ENCODE measurements around the gene SMIM5. TPM values are rescaled to one million over a fixed set of nuclear protein-coding genes. Genes with fewer than 3 reads are reported as not detected.

Gene SMIM5
- total and polyA plus RNA-seq, 9 of the 15 experiments (the other 6 are each of a cell fraction or from before 2014, with no cell fraction given): 0.08 TPM; not detected in 8

- H4K20me1 ChIP-seq (replicated peaks; ENCODE audit: control insufficient read depth, insufficient read depth, low read length): peaks cover 13% of the 10 kb centered on the region; the same call in 1 of the 2 replicates
- TF ChIP-seq, protein P1, sequence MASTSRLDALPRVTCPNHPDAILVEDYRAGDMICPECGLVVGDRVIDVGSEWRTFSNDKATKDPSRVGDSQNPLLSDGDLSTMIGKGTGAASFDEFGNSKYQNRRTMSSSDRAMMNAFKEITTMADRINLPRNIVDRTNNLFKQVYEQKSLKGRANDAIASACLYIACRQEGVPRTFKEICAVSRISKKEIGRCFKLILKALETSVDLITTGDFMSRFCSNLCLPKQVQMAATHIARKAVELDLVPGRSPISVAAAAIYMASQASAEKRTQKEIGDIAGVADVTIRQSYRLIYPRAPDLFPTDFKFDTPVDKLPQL (IDR thresholded peaks at IDR 0.05; ENCODE audit: extremely low read depth, insufficient read length): no peak
- TF ChIP-seq EP400 (IDR thresholded peaks at IDR 0.05) (no peak), ZBTB33 (CRISPR knock-in tag; IDR thresholded peaks at IDR 0.05) (peak; percentile 15; the same call in 1 of the 2 replicates), PRMT5 (CRISPR knock-in tag; IDR thresholded peaks at IDR 0.05) (no peak), POLR2G (IDR thresholded peaks at IDR 0.05; ENCODE audit: low read depth, low read length) (0 out of 2 replicates have a peak, but pooled peaks have one; percentile 9)
- no peak overlapping the region for H3K27ac ChIP-seq (ENCODE audit: extremely low read depth, low read depth, low read length)
- no peak overlapping the region for H3K4me2 ChIP-seq (ENCODE audit: insufficient read depth, low read length)
- FAIRE-seq (no peak), ATAC-seq (no peak), DNase-seq (ENCODE audit: extremely low read depth in 1 of 4, low spot score in 3 of 4) (no peak)
- no peak overlapping the region for H3K4me3 ChIP-seq
- no peaks in the 10 kb centered on the region for H3K27me3 ChIP-seq (ENCODE audit: control insufficient read depth in 2 of 2, insufficient read depth in 2 of 2, low read length in 2 of 2)
- peak overlapping the region in 1 of 2 experiments; percentile 11; a peak in 1 of 4 replicates for H3K9ac ChIP-seq (ENCODE audit: insufficient read depth in 1 of 2, low read depth in 2 of 2, low read length in 2 of 2)
- H3K79me2 ChIP-seq (ENCODE audit: control insufficient read depth, insufficient read depth, low read length): no peaks in the 10 kb centered on the region
- POLR2A ChIA-PET: interaction anchor here (0.6 to 0.8 kb wide), 2 partner anchors 108 to 120 kb away, joined by 3 read pairs; no protein-coding TSS in a partner anchor
- no peaks in the 10 kb centered on the region for H3K9me3 ChIP-seq (replicated peaks; ENCODE audit: control insufficient read depth, insufficient read depth, low read depth, low read length)
- H3K9me1 ChIP-seq (ENCODE audit: control insufficient read depth, insufficient read depth, low read length): no peaks in the 10 kb centered on the region
- no peak overlapping the region for H2AFZ ChIP-seq (ENCODE audit: low read depth, low read length)
- CTCF ChIA-PET (ENCODE audit: low intra/inter-chr PET ratio): no interaction called here
- BruUV-seq (replicated peaks): no TSS peak
- intact Hi-C loops (cut with micrococcal nuclease): no loop called here
- 87% methylated on average over 21 of the region's 26 CpGs for WGBS (ENCODE audit: insufficient coverage, low coverage, missing lambda C conversion rate)
- in situ Hi-C loops (cut with MboI): no loop called here
- peaks cover 4% of the 10 kb centered on the region; the same call in 2 of the 3 replicates for H3K36me3 ChIP-seq (ENCODE audit: control insufficient read depth, insufficient read depth, low read length)
- peaks cover 19 to 76% of the 10 kb centered on the region in 2 experiments for H3K4me1 ChIP-seq (replicated peaks in 1 of 2; ENCODE audit: control insufficient read depth in 2 of 2, insufficient read depth in 2 of 2, low read length in 2 of 2)
Measured at GRCh38 chr17:75630071-75630917, 2.9 kb upstream of the SMIM5 start.
